Loucy (cell line): Measurements from ENCODE around the gene CELSR1.
A peak's percentile ranks its signal among the peaks of the same experiment; 100 is the strongest.

Source experiments
- H2AFZ ChIP-seq: fragments of 200-600 bp; sonication (generic); 2 replicates; pipeline ENCODE4 v1.6.0; 2016; ENCODE audit warnings: antibody characterized with exemption, mild to moderate bottlenecking, low read length, moderate library complexity
- H3F3A ChIP-seq: fragments of 200-600 bp; 2 replicates; pipeline ENCODE4 v1.6.0; 2016; ENCODE audit warnings: antibody characterized with exemption, low read depth, mild to moderate bottlenecking
- H3K27me3 ChIP-seq: fragments of 200-600 bp; sonication (generic); 2 replicates; pipeline ENCODE4 v1.6.1; 2014; ENCODE audit warnings: low read length, mild to moderate bottlenecking; ENCODE audit not compliant: insufficient read depth, poor library complexity, severe bottlenecking
- H3K36me3 ChIP-seq: fragments of 200-600 bp; sonication (generic); 2 replicates; pipeline ENCODE4 v1.6.1; 2016; ENCODE audit warnings: low read length; ENCODE audit not compliant: insufficient read depth
- H3K4me1 ChIP-seq: fragments of 200-600 bp; sonication (generic); 2 replicates; pipeline ENCODE4 v1.5.1; 2014; ENCODE audit warnings: low read length, mild to moderate bottlenecking; ENCODE audit not compliant: insufficient read depth, poor library complexity, severe bottlenecking
- H3K4me2 ChIP-seq: fragments of 200-600 bp; sonication (generic); 2 replicates; pipeline ENCODE4 v1.6.0; 2014; ENCODE audit warnings: antibody characterized with exemption, low read length, low read depth, mild to moderate bottlenecking; ENCODE audit not compliant: poor library complexity, severe bottlenecking
- H3K4me3 ChIP-seq: fragments of 200-600 bp; sonication (generic); 2 replicates; pipeline ENCODE4 v1.5.1; 2014; ENCODE audit warnings: low read length, mild to moderate bottlenecking, mixed read lengths; ENCODE audit not compliant: poor library complexity, severe bottlenecking
- H3K79me2 ChIP-seq: fragments of 200-600 bp; sonication (generic); 2 replicates; pipeline ENCODE4 v1.6.1; 2014; ENCODE audit warnings: low read length; ENCODE audit not compliant: insufficient read depth
- H3K9ac ChIP-seq: fragments of 200-600 bp; sonication (generic); 2 replicates; pipeline ENCODE4 v1.6.0; 2014; ENCODE audit warnings: mild to moderate bottlenecking, low read depth, low read length, moderate library complexity; ENCODE audit not compliant: poor library complexity, severe bottlenecking
- H3K9me2 ChIP-seq: fragments of 200-600 bp; sonication (generic); replicated peaks from 2 replicates; pipeline ENCODE4 v1.6.1; 2016; ENCODE audit warnings: low read depth, low read length, mixed read lengths
- H3K9me3 ChIP-seq: fragments of 200-600 bp; sonication (generic); 2 replicates; pipeline ENCODE4 v1.6.1; 2014; ENCODE audit warnings: mild to moderate bottlenecking, antibody characterized with exemption, low read length, low read depth; ENCODE audit not compliant: insufficient read depth
- H4K20me1 ChIP-seq: fragments of 200-600 bp; sonication (generic); 2 replicates; pipeline ENCODE4 v1.6.0; 2014; ENCODE audit warnings: antibody characterized with exemption, low read length, mild to moderate bottlenecking; ENCODE audit not compliant: insufficient read depth, poor library complexity, severe bottlenecking
- CTCF ChIP-seq: fragments of 200-600 bp; sonication (generic); conservative IDR thresholded peaks from 2 replicates; pipeline ENCODE4 v1.5.1; 2014; ENCODE audit warnings: mild to moderate bottlenecking, antibody characterized with exemption, low read length
- EZH2phosphoT487 ChIP-seq: fragments of 200-600 bp; IDR thresholded peaks from 2 replicates; pipeline ENCODE4 v1.6.1; 2018; ENCODE audit warnings: antibody characterized with exemption, mild to moderate bottlenecking, moderate library complexity, borderline replicate concordance

Gene CELSR1

GRCh38 chr22:46355369-46355995 lies 181.9 kb downstream of the CELSR1 start:
- Histone ChIP-seq H3K36me3 (peaks cover 55% of the 10 kb centered on the region; the same call in 1 of the 2 replicates), H3K4me2 (no peak overlapping the region), H3K9ac (no peak overlapping the region)

GRCh38 chr22:46354993-46355305 lies 182.5 kb downstream of the CELSR1 start:
- Histone ChIP-seq H3K4me1 (peaks cover 13% of the 10 kb centered on the region), H3F3A (no peaks in the 10 kb centered on the region), H3K4me2 (no peak overlapping the region), H3K9me2 (no peaks in the 10 kb centered on the region), H3K4me3 (no peak overlapping the region), H3K27me3 (no peaks in the 10 kb centered on the region), H3K9me3 (no peaks in the 10 kb centered on the region), H3K36me3 (peaks cover 60% of the 10 kb centered on the region; the same call in 1 of the 2 replicates), H4K20me1 (peaks cover 6% of the 10 kb centered on the region), H3K79me2 (no peaks in the 10 kb centered on the region), H2AFZ (no peak overlapping the region), H3K9ac (no peak overlapping the region)
- TF ChIP-seq EZH2phosphoT487 (no peak), CTCF (no peak)

More at GRCh38 chr22:46355369-46355995, 181.9 kb downstream of the CELSR1 start:
- Histone ChIP-seq H3K79me2 (no peaks in the 10 kb centered on the region), H3K4me1 (peaks cover 13% of the 10 kb centered on the region), H3F3A (no peaks in the 10 kb centered on the region), H2AFZ (no peak overlapping the region), H3K9me3 (no peaks in the 10 kb centered on the region), H4K20me1 (peaks cover 6% of the 10 kb centered on the region), H3K4me3 (no peak overlapping the region), H3K9me2 (no peaks in the 10 kb centered on the region), H3K27me3 (no peaks in the 10 kb centered on the region)
- peak; percentile 83 for TF ChIP-seq CTCF
- TF ChIP-seq EZH2phosphoT487: no peak

- no peak overlapping the region for H2AFZ ChIP-seq
- no peak overlapping the region for H3K9ac ChIP-seq
- no peaks in the 10 kb centered on the region for H3K27me3 ChIP-seq
- H3K4me2 ChIP-seq: no peak overlapping the region
- no peaks in the 10 kb centered on the region for H3K9me3 ChIP-seq
- no peaks in the 10 kb centered on the region for H3F3A ChIP-seq
- H4K20me1 ChIP-seq: peaks cover 6% of the 10 kb centered on the region
- no peaks in the 10 kb centered on the region for H3K79me2 ChIP-seq
- TF ChIP-seq CTCF: no peak
- TF ChIP-seq EZH2phosphoT487: no peak
- peaks cover 13% of the 10 kb centered on the region for H3K4me1 ChIP-seq
- no peak overlapping the region for H3K4me3 ChIP-seq
- H3K36me3 ChIP-seq: peaks cover 66% of the 10 kb centered on the region; the same call in 1 of the 2 replicates
- H3K9me2 ChIP-seq: no peaks in the 10 kb centered on the region
These were observed 183.0 kb downstream of the CELSR1 start for GRCh38 chr22:46354176-46354992.
